ENCODE measurements around the gene CTSL.

GRCh38 chr9:87696641-87697040, 29.3 kb upstream of the CTSL start:
- no peak for TF ChIP-seq EZH2 (IDR thresholded peaks at IDR 0.05)
- no peak for TF ChIP-seq POLR2AphosphoS5 (IDR thresholded peaks at IDR 0.05; ENCODE audit: borderline replicate concordance, low read depth, low read length)
